Vagina (tissue), 2 donors: Measurements from ENCODE around the gene KCNJ1.

Experiments
- POLR2A ChIP-seq, 2 donors: fragments of 450-650 bp; IDR thresholded peaks; one replicate each; pipeline ENCODE4 v1.6.1; 2017; ENCODE audit warnings: antibody characterized with exemption in 2 of 2, mild to moderate bottlenecking in 2 of 2, moderate library complexity in 2 of 2
- TF ChIP-seq, protein P1 (sequence below), 3 experiments: fragments of 450-650 bp in 2 of 3; fragments of 200-600 bp in 1 of 3; sonication (generic) in 1 of 3; IDR thresholded peaks; one replicate each; pipeline ENCODE4 v1.5.1; 2017 to 2019; ENCODE audit warnings: antibody characterized with exemption in 3 of 3, mild to moderate bottlenecking in 2 of 3, moderate library complexity in 2 of 3

DNA sequence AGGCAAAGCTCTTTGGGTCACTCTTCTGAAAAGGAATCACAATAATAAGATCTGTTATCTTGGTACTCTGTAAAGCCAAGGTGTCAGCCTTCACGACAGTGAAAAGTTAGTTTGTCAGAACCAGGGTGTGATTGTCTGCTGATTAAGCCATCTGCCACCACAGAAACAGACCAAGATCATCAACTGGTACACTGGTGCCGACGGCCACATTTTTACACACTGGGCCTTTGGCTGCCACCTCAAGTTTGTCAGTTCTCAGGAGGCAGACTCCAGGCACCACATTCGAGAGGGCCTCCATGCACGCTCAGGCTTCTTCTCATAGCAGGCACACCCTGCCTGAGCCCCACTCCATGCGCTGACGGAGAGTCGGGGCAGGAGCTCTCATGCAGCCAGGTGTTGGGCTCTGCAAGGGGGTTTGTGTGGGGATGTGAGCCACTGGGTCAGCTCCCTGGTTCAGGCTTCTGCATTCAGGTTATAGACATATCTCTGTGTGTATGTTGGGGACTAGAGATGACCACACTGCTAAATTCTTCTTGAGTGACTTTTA lies 66.2 kb downstream of the KCNJ1 start:
- no peak for TF ChIP-seq POLR2A (IDR thresholded peaks at IDR 0.05)
- TF ChIP-seq, protein P1, sequence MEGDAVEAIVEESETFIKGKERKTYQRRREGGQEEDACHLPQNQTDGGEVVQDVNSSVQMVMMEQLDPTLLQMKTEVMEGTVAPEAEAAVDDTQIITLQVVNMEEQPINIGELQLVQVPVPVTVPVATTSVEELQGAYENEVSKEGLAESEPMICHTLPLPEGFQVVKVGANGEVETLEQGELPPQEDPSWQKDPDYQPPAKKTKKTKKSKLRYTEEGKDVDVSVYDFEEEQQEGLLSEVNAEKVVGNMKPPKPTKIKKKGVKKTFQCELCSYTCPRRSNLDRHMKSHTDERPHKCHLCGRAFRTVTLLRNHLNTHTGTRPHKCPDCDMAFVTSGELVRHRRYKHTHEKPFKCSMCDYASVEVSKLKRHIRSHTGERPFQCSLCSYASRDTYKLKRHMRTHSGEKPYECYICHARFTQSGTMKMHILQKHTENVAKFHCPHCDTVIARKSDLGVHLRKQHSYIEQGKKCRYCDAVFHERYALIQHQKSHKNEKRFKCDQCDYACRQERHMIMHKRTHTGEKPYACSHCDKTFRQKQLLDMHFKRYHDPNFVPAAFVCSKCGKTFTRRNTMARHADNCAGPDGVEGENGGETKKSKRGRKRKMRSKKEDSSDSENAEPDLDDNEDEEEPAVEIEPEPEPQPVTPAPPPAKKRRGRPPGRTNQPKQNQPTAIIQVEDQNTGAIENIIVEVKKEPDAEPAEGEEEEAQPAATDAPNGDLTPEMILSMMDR (IDR thresholded peaks at IDR 0.05), result no peak
